SK-N-SH (cell line): Measurements from ENCODE around the gene ROBO1.

Experiments used
- EZH2phosphoT487 ChIP-seq: fragments of 200-600 bp; sonication (generic); IDR thresholded peaks from 2 replicates; pipeline ENCODE4 v1.6.1; 2017; ENCODE audit warnings: low read depth, mixed run types, mild to moderate bottlenecking, antibody characterized with exemption, moderate library complexity, borderline replicate concordance
- FOXM1 ChIP-seq: IDR thresholded peaks from 2 replicates; pipeline ENCODE4 v1.4.0; 2012; ENCODE audit warnings: low read depth, mild to moderate bottlenecking
- GABPA ChIP-seq: IDR thresholded peaks from 2 replicates; pipeline ENCODE4 v1.4.0; 2012; ENCODE audit warnings: low read depth, mild to moderate bottlenecking
- JUND ChIP-seq: IDR thresholded peaks from 2 replicates; pipeline ENCODE4 v1.4.0; 2012
- NFIC ChIP-seq: IDR thresholded peaks from 2 replicates; pipeline ENCODE4 v1.4.0; 2012; ENCODE audit warnings: borderline replicate concordance
- POLR2AphosphoS5 ChIP-seq: IDR thresholded peaks from 2 replicates; pipeline ENCODE4 v1.6.1; 2012; ENCODE audit warnings: low read depth, low read length
- RAD21 ChIP-seq: IDR thresholded peaks from 2 replicates; pipeline ENCODE4 v1.6.1; 2012; ENCODE audit warnings: mild to moderate bottlenecking, low read length
- RFX5 ChIP-seq: IDR thresholded peaks from 2 replicates; pipeline ENCODE4 v1.6.1; 2012; ENCODE audit warnings: mild to moderate bottlenecking, improper control_type of control experiment, low read length
- TAF1 ChIP-seq: IDR thresholded peaks from 2 replicates; pipeline ENCODE4 v1.6.1; 2012; ENCODE audit warnings: low read depth, mild to moderate bottlenecking, low read length, moderate library complexity, borderline replicate concordance
- TCF12 ChIP-seq: IDR thresholded peaks from 2 replicates; pipeline ENCODE4 v1.4.0; 2012
- TF ChIP-seq, protein P1 (sequence below): fragments of 200-600 bp; sonication (generic); IDR thresholded peaks from 2 replicates; pipeline ENCODE4 v1.6.1; 2017; ENCODE audit warnings: antibody characterized with exemption, mild to moderate bottlenecking, moderate library complexity
- TF ChIP-seq, protein P2 (sequence below): IDR thresholded peaks from 2 replicates; pipeline ENCODE4 v1.4.0; 2012; ENCODE audit warnings: low read depth
- TF ChIP-seq, protein P3 (sequence below): IDR thresholded peaks from 2 replicates; pipeline ENCODE4 v1.6.1; 2012; ENCODE audit warnings: mild to moderate bottlenecking, low read depth, low read length, moderate library complexity

DNA sequence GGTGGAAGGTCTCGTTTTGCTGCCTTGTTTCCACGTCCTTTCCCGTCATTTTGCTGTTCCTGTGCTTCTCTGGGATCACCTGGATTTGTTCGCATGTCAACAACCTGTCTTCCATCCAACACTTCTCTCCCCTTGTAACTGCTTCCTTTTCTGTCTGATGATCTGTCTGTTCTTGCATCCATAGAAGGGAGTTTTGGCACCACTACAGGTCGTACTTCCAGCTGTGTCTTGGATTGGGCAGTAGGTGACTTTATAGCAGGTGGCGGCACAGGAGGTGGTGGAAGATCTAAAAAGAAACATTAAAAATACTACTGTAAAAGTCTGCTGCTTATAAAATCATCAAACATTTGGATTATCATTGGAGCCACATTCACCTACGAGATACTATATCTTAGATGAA lies 1161.0 kb downstream of the ROBO1 start:
- TF ChIP-seq, protein P1, sequence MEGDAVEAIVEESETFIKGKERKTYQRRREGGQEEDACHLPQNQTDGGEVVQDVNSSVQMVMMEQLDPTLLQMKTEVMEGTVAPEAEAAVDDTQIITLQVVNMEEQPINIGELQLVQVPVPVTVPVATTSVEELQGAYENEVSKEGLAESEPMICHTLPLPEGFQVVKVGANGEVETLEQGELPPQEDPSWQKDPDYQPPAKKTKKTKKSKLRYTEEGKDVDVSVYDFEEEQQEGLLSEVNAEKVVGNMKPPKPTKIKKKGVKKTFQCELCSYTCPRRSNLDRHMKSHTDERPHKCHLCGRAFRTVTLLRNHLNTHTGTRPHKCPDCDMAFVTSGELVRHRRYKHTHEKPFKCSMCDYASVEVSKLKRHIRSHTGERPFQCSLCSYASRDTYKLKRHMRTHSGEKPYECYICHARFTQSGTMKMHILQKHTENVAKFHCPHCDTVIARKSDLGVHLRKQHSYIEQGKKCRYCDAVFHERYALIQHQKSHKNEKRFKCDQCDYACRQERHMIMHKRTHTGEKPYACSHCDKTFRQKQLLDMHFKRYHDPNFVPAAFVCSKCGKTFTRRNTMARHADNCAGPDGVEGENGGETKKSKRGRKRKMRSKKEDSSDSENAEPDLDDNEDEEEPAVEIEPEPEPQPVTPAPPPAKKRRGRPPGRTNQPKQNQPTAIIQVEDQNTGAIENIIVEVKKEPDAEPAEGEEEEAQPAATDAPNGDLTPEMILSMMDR = no peak
- no peak for TF ChIP-seq RFX5
- no peak for TF ChIP-seq TCF12
- TF ChIP-seq POLR2AphosphoS5 = no peak
- no peak for TF ChIP-seq RAD21
- no peak for TF ChIP-seq FOXM1
- TF ChIP-seq, protein P2, sequence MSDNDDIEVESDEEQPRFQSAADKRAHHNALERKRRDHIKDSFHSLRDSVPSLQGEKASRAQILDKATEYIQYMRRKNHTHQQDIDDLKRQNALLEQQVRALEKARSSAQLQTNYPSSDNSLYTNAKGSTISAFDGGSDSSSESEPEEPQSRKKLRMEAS = no peak
- TF ChIP-seq, protein P3, sequence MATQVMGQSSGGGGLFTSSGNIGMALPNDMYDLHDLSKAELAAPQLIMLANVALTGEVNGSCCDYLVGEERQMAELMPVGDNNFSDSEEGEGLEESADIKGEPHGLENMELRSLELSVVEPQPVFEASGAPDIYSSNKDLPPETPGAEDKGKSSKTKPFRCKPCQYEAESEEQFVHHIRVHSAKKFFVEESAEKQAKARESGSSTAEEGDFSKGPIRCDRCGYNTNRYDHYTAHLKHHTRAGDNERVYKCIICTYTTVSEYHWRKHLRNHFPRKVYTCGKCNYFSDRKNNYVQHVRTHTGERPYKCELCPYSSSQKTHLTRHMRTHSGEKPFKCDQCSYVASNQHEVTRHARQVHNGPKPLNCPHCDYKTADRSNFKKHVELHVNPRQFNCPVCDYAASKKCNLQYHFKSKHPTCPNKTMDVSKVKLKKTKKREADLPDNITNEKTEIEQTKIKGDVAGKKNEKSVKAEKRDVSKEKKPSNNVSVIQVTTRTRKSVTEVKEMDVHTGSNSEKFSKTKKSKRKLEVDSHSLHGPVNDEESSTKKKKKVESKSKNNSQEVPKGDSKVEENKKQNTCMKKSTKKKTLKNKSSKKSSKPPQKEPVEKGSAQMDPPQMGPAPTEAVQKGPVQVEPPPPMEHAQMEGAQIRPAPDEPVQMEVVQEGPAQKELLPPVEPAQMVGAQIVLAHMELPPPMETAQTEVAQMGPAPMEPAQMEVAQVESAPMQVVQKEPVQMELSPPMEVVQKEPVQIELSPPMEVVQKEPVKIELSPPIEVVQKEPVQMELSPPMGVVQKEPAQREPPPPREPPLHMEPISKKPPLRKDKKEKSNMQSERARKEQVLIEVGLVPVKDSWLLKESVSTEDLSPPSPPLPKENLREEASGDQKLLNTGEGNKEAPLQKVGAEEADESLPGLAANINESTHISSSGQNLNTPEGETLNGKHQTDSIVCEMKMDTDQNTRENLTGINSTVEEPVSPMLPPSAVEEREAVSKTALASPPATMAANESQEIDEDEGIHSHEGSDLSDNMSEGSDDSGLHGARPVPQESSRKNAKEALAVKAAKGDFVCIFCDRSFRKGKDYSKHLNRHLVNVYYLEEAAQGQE = no peak
- TF ChIP-seq JUND = no peak
- no peak for TF ChIP-seq EZH2phosphoT487
- no peak for TF ChIP-seq GABPA
- no peak for TF ChIP-seq NFIC
- no peak for TF ChIP-seq TAF1
